OCI-LY7 (cell line): ENCODE measurements around the gene RFX6. TPM values are rescaled to one million over a fixed set of nuclear protein-coding genes. Genes with fewer than 3 reads are reported as not detected.

Experiments
- BruUV-seq: library from RNA; stranded (reverse); fragments of 400-500 nt; replicated peaks from 2 replicates; lab custom pipeline; 2021; lab: Mats Ljungman, UMichigan
- CTCF ChIA-PET: fragments of 300-600 bp; sonication (Branson Sonifier 250); formaldehyde crosslinking; loops from one replicate; lab custom pipeline; 2022; ENCODE audit warnings: antibody characterized with exemption; ENCODE audit not compliant: unreplicated experiment; lab: Charles Lee
- POLR2A ChIA-PET: fragments of 300-600 bp; sonication (Branson Sonifier 250); formaldehyde crosslinking; loops from one replicate; lab custom pipeline; 2022; ENCODE audit warnings: antibody characterized with exemption; lab: Charles Lee
- DNase-seq: peaks from one replicate; pipeline ENCODE4 v3.0.0-alpha.2; 2015; ENCODE audit warnings: low spot score
- H2AFZ ChIP-seq: fragments of 200-600 bp; sonication (generic), shearing (Covaris generic); 2 replicates; pipeline ENCODE4 v1.6.1; 2014; ENCODE audit warnings: mild to moderate bottlenecking, antibody characterized with exemption, low read length, moderate library complexity
- H3K27ac ChIP-seq: fragments of 200-600 bp; sonication (generic); 2 replicates; pipeline ENCODE4 v1.5.1; 2014; ENCODE audit warnings: mixed run types, low read depth, mild to moderate bottlenecking, moderate library complexity, low read length, inconsistent platforms; ENCODE audit not compliant: poor library complexity, severe bottlenecking
- H3K36me3 ChIP-seq: fragments of 200-600 bp; sonication (generic); 2 replicates; pipeline ENCODE4 v1.6.1; 2014; ENCODE audit warnings: mild to moderate bottlenecking, antibody characterized with exemption, low read length, moderate library complexity, mixed read lengths; ENCODE audit not compliant: insufficient read depth
- H3K4me1 ChIP-seq: fragments of 200-600 bp; sonication (generic); 2 replicates; pipeline ENCODE4 v1.5.1; 2014; ENCODE audit warnings: mild to moderate bottlenecking, low read length; ENCODE audit not compliant: insufficient read depth, poor library complexity, severe bottlenecking
- H3K4me2 ChIP-seq: fragments of 200-600 bp; sonication (generic); 2 replicates; pipeline ENCODE4 v1.6.1; 2014; ENCODE audit warnings: mild to moderate bottlenecking, low read length
- H3K4me3 ChIP-seq: fragments of 200-600 bp; sonication (generic); 2 replicates; pipeline ENCODE4 v1.5.1; 2014; ENCODE audit warnings: mild to moderate bottlenecking, low read depth, low read length; ENCODE audit not compliant: poor library complexity, severe bottlenecking
- H3K79me2 ChIP-seq: fragments of 200-600 bp; sonication (generic); 2 replicates; pipeline ENCODE4 v1.6.1; 2016; ENCODE audit warnings: low read depth, mild to moderate bottlenecking, low read length, moderate library complexity, mixed read lengths; ENCODE audit not compliant: insufficient read depth
- H3K9me2 ChIP-seq: fragments of 200-600 bp; sonication (generic); 2 replicates; pipeline ENCODE4 v1.6.1; 2016; ENCODE audit warnings: mild to moderate bottlenecking, low read length, mixed read lengths; ENCODE audit not compliant: insufficient read depth
- H3K9me3 ChIP-seq: fragments of 200-600 bp; sonication (generic); 2 replicates; pipeline ENCODE4 v1.6.1; 2014; ENCODE audit warnings: mild to moderate bottlenecking, mixed run types, low read length, mixed read lengths
- H4K20me1 ChIP-seq: fragments of 200-600 bp; sonication (generic); 2 replicates; pipeline ENCODE4 v1.6.1; 2014; ENCODE audit warnings: mild to moderate bottlenecking, antibody characterized with exemption, low read length, moderate library complexity, mixed read lengths; ENCODE audit not compliant: insufficient read depth
- EZH2phosphoT487 ChIP-seq: fragments of 200-600 bp; sonication (generic); IDR thresholded peaks from 2 replicates; pipeline ENCODE4 v1.6.1; 2018; ENCODE audit warnings: low read depth, borderline replicate concordance, mild to moderate bottlenecking, mixed run types, antibody characterized with exemption, low read length, moderate library complexity, mixed read lengths
- intact Hi-C: fragments of 100-400 bp; cut with micrococcal nuclease; formaldehyde crosslinking; loops from one replicate; pipeline ENCODE4 v1.10.0; 2022; ENCODE audit not compliant: unreplicated experiment
- total RNA-seq, 2 experiments: library from RNA; depleted of rRNA in 1 of 2; stranded (reverse); fragments of >200 nt in 1 of 2; shearing (Covaris generic) in 1 of 2; gene quantifications; 2 replicates each; pipeline ENCODE4 v1.2.3, GENCODE V29; 2014 to 2022
- TF ChIP-seq, protein P1 (sequence below): fragments of 200-600 bp; sonication (generic); conservative IDR thresholded peaks from 2 replicates; pipeline ENCODE4 v1.5.1; 2014; ENCODE audit warnings: mild to moderate bottlenecking, antibody characterized with exemption, low read length, moderate library complexity, mixed read lengths

RFX6 gene
- total RNA-seq, 2 experiments from 2014 or later, result not detected

DNA sequence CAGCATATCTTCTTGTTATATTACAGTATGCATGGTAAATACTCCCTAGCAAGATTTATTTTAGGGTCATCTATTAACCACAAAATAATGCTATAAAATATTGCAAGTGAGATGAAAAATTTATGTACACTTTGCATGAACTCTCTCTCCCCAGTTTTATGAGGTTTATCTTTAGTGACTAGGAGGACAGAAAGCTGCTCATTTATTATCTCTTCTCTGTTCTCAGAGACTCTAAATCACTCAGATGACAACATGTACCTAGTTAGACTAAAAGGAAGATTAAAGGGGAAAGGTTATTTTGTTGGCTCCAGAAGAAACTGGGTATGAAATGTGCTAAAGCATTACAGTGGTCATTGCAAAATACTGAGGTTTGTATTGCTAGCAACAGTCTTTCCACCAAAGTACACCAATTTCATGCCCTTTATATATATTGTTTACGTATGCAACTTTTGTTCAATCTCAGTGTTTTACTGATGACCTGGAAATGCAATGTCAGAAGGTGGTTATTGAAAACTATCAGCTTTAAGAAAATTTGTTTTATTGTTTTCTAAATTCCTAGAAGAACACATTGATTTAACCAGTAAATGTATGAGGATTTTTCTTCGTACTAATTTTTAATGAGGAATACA, 11.8 kb downstream of the RFX6 start:
- no peak overlapping the region for H3K4me2 ChIP-seq
- TF ChIP-seq EZH2phosphoT487, result no peak
- TF ChIP-seq, protein P1, sequence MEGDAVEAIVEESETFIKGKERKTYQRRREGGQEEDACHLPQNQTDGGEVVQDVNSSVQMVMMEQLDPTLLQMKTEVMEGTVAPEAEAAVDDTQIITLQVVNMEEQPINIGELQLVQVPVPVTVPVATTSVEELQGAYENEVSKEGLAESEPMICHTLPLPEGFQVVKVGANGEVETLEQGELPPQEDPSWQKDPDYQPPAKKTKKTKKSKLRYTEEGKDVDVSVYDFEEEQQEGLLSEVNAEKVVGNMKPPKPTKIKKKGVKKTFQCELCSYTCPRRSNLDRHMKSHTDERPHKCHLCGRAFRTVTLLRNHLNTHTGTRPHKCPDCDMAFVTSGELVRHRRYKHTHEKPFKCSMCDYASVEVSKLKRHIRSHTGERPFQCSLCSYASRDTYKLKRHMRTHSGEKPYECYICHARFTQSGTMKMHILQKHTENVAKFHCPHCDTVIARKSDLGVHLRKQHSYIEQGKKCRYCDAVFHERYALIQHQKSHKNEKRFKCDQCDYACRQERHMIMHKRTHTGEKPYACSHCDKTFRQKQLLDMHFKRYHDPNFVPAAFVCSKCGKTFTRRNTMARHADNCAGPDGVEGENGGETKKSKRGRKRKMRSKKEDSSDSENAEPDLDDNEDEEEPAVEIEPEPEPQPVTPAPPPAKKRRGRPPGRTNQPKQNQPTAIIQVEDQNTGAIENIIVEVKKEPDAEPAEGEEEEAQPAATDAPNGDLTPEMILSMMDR, result no peak
- no peak for DNase-seq
- intact Hi-C loops, result no loop called here
- H3K9me2 ChIP-seq, result no peaks in the 10 kb centered on the region
- H3K79me2 ChIP-seq, result no peaks in the 10 kb centered on the region
- H4K20me1 ChIP-seq, result no peaks in the 10 kb centered on the region
- H3K4me3 ChIP-seq, result no peak overlapping the region
- no peaks in the 10 kb centered on the region for H3K9me3 ChIP-seq
- POLR2A ChIA-PET, result no interaction called here
- no peak overlapping the region for H3K27ac ChIP-seq
- BruUV-seq, result no TSS peak
- CTCF ChIA-PET, result no interaction called here
- H2AFZ ChIP-seq, result no peak overlapping the region
- no peaks in the 10 kb centered on the region for H3K36me3 ChIP-seq
- H3K4me1 ChIP-seq, result no peaks in the 10 kb centered on the region

DNA sequence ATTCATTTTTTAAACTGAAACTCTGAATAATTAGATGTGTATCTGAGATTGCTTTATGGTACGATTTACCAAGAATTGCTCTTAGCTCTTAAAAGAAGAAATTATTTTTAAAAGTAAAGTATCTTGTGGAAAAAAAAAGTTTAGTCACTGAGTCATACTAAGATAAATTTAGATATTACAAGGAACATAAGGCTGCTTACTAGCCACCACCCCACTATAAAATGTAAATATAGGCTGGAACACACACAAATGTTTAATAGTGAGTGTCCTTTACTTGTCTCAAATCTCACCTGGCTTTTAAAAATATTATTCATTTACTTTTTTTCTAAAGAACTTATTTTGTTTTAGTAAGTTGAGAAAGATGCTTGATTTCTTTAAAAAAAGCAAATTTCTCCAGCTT, 17.6 kb downstream of the RFX6 start:
- intact Hi-C loops, result no loop called here
- no peak overlapping the region for H3K4me3 ChIP-seq
- TF ChIP-seq, protein P1, result no peak
- TF ChIP-seq EZH2phosphoT487, result no peak
- H3K27ac ChIP-seq, result no peak overlapping the region
- no peak overlapping the region for H2AFZ ChIP-seq
- H3K9me3 ChIP-seq, result no peaks in the 10 kb centered on the region
- CTCF ChIA-PET, result no interaction called here
- no peaks in the 10 kb centered on the region for H3K36me3 ChIP-seq
- H3K4me2 ChIP-seq, result no peak overlapping the region
- H3K9me2 ChIP-seq, result no peaks in the 10 kb centered on the region
- no peaks in the 10 kb centered on the region for H3K79me2 ChIP-seq
- no peaks in the 10 kb centered on the region for H4K20me1 ChIP-seq
- no peaks in the 10 kb centered on the region for H3K4me1 ChIP-seq
- no TSS peak for BruUV-seq
- POLR2A ChIA-PET, result interaction anchor here (0.6 to 0.7 kb wide), 2 partner anchors 36 to 114 kb away, joined by 3 to 4 read pairs; no protein-coding TSS in a partner anchor
- DNase-seq, result no peak

DNA sequence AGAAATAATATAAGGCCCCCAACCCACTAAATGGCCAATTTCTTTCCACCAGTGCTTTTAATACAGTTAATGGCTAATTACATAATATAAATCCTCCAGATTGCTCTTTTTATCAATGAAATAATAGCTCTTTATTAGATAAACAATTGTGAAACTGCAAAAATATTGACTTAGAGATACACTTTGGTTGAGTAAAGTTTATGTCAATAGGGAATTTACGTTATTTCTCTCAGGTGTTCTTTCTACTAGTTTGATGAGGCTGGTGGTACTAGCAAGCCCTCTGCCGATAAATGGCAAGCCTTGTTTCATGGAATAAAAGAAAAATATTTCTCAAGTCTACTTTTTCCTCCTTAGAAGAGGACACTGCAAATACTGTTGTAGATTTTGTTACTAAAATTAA, 18.9 kb downstream of the RFX6 start:
- no peak for DNase-seq
- no peak overlapping the region for H2AFZ ChIP-seq
- H3K27ac ChIP-seq, result no peak overlapping the region
- no peak overlapping the region for H3K4me2 ChIP-seq
- no peaks in the 10 kb centered on the region for H3K4me1 ChIP-seq
- no TSS peak for BruUV-seq
- H3K4me3 ChIP-seq, result no peak overlapping the region
- no peaks in the 10 kb centered on the region for H3K9me3 ChIP-seq
- H4K20me1 ChIP-seq, result no peaks in the 10 kb centered on the region
- TF ChIP-seq, protein P1, result no peak
- TF ChIP-seq EZH2phosphoT487, result no peak
- CTCF ChIA-PET, result no interaction called here
- intact Hi-C loops, result no loop called here
- H3K9me2 ChIP-seq, result no peaks in the 10 kb centered on the region
- no peaks in the 10 kb centered on the region for H3K36me3 ChIP-seq
- no peaks in the 10 kb centered on the region for H3K79me2 ChIP-seq
- POLR2A ChIA-PET, result no interaction called here
